T-cell (primary cell): ENCODE measurements around the gene AKAP13. TPM values are rescaled to one million over a fixed set of nuclear protein-coding genes. Genes with fewer than 3 reads are reported as not detected.

Source experiments
- ATAC-seq, 4 experiments: fragments of 200-7000 bp in 3 of 4; fragments of 150-1000 bp in 1 of 4; cut with Tn5 transposase; replicated peaks in 1 of 4; 1 replicate in 3 of 4; 2 replicates in 1 of 4; pipeline ENCODE4 v1.10.0; 2021; ENCODE audit warnings: moderate library complexity in 3 of 4, mild to moderate bottlenecking in 2 of 4, moderate number of reproducible peaks in 1 of 4
- CTCF ChIA-PET, 2 donors: fragments of 300-600 bp; sonication (Branson Sonifier 250); formaldehyde crosslinking; loops; one replicate each; lab custom pipeline; 2022; ENCODE audit warnings: antibody characterized with exemption in 2 of 2; lab: Charles Lee
- POLR2A ChIA-PET, 2 donors: fragments of 300-600 bp; sonication (Branson Sonifier 250); formaldehyde crosslinking; loops; one replicate each; lab custom pipeline; 2022; ENCODE audit warnings: antibody characterized with exemption in 2 of 2; lab: Charles Lee
- DNase-seq, 35 experiments: peaks; one replicate each; pipeline versions ENCODE4 v3.0.0 to v3.0.0-alpha.2; 2013 to 2023
- H3K27ac ChIP-seq: one replicate; pipeline ENCODE4 v1.5.1; 2013; ENCODE audit warnings: low read length
- H3K27me3 ChIP-seq, 2 experiments: replicated peaks in 1 of 2; 1 replicate in 1 of 2; 2 replicates in 1 of 2; pipeline versions ENCODE4 v1.6.1 to v1.7.0; 2013; ENCODE audit warnings: low read length in 1 of 2, mixed read lengths in 1 of 2; ENCODE audit not compliant: control insufficient read depth in 2 of 2, insufficient read depth in 2 of 2; ENCODE audit errors: extremely low read depth in 1 of 2
- H3K36me3 ChIP-seq, 2 donors: 1 replicate in 1 of 2; 2 replicates in 1 of 2; pipeline versions ENCODE4 v1.6.1 to v1.7.0; 2013; ENCODE audit warnings: low read length in 1 of 2; ENCODE audit not compliant: control insufficient read depth in 2 of 2, insufficient read depth in 1 of 2; ENCODE audit errors: extremely low read depth in 1 of 2
- H3K4me1 ChIP-seq, 2 experiments: 1 replicate in 1 of 2; 2 replicates in 1 of 2; pipeline versions ENCODE4 v1.6.1 to v1.7.0; 2013; ENCODE audit warnings: low read length in 2 of 2, mixed read lengths in 1 of 2; ENCODE audit not compliant: insufficient read depth in 2 of 2, control insufficient read depth in 1 of 2; ENCODE audit errors: extremely low read depth in 1 of 2
- H3K4me3 ChIP-seq, 2 donors: 1 replicate in 1 of 2; 2 replicates in 1 of 2; pipeline versions ENCODE4 v1.5.1 to v1.7.0; 2013; ENCODE audit warnings: mild to moderate bottlenecking in 2 of 2, low read length in 1 of 2, moderate library complexity in 1 of 2; ENCODE audit not compliant: control insufficient read depth in 1 of 2; ENCODE audit errors: extremely low read depth in 1 of 2
- H3K9me3 ChIP-seq: 2 replicates; pipeline ENCODE4 v1.7.0; 2013
- H3K27ac Mint-ChIP-seq, 2 donors: one replicate each; pipeline ENCODE4 v1.8.0; 2020 to 2021; ENCODE audit warnings: mild to moderate bottlenecking in 2 of 2, mixed read lengths in 2 of 2
- H3K27me3 Mint-ChIP-seq, 2 donors: one replicate each; pipeline ENCODE4 v1.8.0; 2021 to 2022; ENCODE audit warnings: mixed read lengths in 2 of 2
- H3K36me3 Mint-ChIP-seq: one replicate; pipeline ENCODE4 v1.8.0; 2021; ENCODE audit warnings: mixed read lengths
- H3K4me1 Mint-ChIP-seq, 3 donors: one replicate each; pipeline ENCODE4 v1.8.0; 2020 to 2022; ENCODE audit warnings: mixed read lengths in 3 of 3, mild to moderate bottlenecking in 1 of 3
- H3K4me3 Mint-ChIP-seq, 3 donors: one replicate each; pipeline ENCODE4 v1.8.0; 2020 to 2022; ENCODE audit warnings: mild to moderate bottlenecking in 3 of 3, mixed read lengths in 3 of 3, moderate library complexity in 3 of 3
- H3K9me3 Mint-ChIP-seq, 3 donors: one replicate each; pipeline ENCODE4 v1.8.0; 2020 to 2022; ENCODE audit warnings: mixed read lengths in 3 of 3
- WGBS: methylation state at CpG from one replicate; pipeline ENCODE4 v1.1.5; 2013; ENCODE audit warnings: missing lambda C conversion rate; ENCODE audit not compliant: insufficient coverage; 5-methylcytosine and 5-hydroxymethylcytosine counted together
- total RNA-seq, 35 experiments: library from RNA in 6 of 35; stranded (reverse) in 6 of 35; fragments of 120-200 nt in 1 of 35; gene quantifications; one replicate each; pipeline versions ENCODE4 v1.2.1 to v1.2.4 and lab custom pipeline; 2013 to 2026

The AKAP13 gene
- total RNA-seq, 5 donors from 2014 or later (not counting 1 experiment from before 2014, with no cell fraction given): 232 to 391 (median 281) TPM

DNA sequence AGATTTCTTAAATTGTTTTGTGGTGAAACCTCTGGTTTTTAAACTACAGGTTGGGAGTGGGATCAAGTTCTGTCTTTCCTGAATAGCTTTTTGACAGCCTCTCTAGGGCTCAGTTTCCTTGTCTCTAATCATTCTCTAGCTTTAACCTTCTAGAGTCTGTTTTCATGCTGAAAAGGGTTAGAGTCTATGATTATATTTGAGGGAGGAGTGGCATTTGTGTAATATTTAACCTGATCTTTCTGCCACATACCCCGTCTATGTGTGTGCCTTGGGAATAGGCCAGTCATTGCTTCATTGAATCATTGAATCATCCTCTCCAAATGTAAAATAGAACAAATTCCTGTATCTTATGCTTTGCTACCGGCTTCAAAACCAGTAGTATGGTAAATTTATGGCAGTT, 209.4 kb downstream of the AKAP13 start:
- DNase-seq: no peak
- Histone ChIP-seq H3K27ac (no peak overlapping the region), H3K27me3 (no peaks in the 10 kb centered on the region), H3K4me3 (no peak overlapping the region), H3K9me3 (no peaks in the 10 kb centered on the region), H3K36me3 (peaks cover 0 to 32% of the 10 kb centered on the region in 2 donors), H3K4me1 (peaks cover 0 to 1% of the 10 kb centered on the region in 2 experiments)
- no peak for ATAC-seq
- Mint-ChIP-seq H3K27me3 (no peaks in the 10 kb centered on the region), H3K27ac (no peak overlapping the region), H3K36me3 (peaks cover 41% of the 10 kb centered on the region), H3K9me3 (no peaks in the 10 kb centered on the region), H3K4me1 (peaks cover 24 to 57% (median 47%) of the 10 kb centered on the region in 3 donors), H3K4me3 (no peak overlapping the region)
- WGBS: no CpG with 5 or more reads among the region's 2 CpGs
- ChIA-PET POLR2A (interaction anchor here in 1 of 2 donors (0.7 kb wide), 1 partner anchor 267 kb away, joined by 4 read pairs; no protein-coding TSS in a partner anchor), CTCF (interaction anchor here in 1 of 2 donors (0.7 kb wide), 1 partner anchor 106 kb away, joined by 3 read pairs; no protein-coding TSS in a partner anchor)

- ChIA-PET POLR2A (interaction anchor here in 1 of 2 donors (0.5 kb wide), 1 partner anchor 14 kb away, joined by 3 read pairs; no protein-coding TSS in a partner anchor), CTCF (interaction anchor here in 1 of 2 donors (0.6 kb wide), 1 partner anchor 9 kb away, joined by 6 read pairs; no protein-coding TSS in a partner anchor)
- Mint-ChIP-seq H3K36me3 (peaks cover 41% of the 10 kb centered on the region), H3K4me1 (peaks cover 25 to 56% (median 49%) of the 10 kb centered on the region in 3 donors), H3K9me3 (no peaks in the 10 kb centered on the region), H3K27me3 (no peaks in the 10 kb centered on the region), H3K27ac (no peak overlapping the region), H3K4me3 (no peak overlapping the region)
- peaks cover 0 to under 1% of the 10 kb centered on the region in 2 experiments for H3K4me1 ChIP-seq
- peaks cover 3 to 23% of the 10 kb centered on the region in 2 donors for H3K36me3 ChIP-seq
- DNase-seq (no peak), ATAC-seq (no peak)
- no peak overlapping the region for H3K4me3 ChIP-seq
- whole genome bisulfite sequencing: 100% methylated on average over 1 of the region's 4 CpGs
- no peaks in the 10 kb centered on the region for H3K9me3 ChIP-seq
- H3K27me3 ChIP-seq: no peaks in the 10 kb centered on the region
- no peak overlapping the region for H3K27ac ChIP-seq
Measured at GRCh38 chr15:85591622-85592021, 211.2 kb downstream of the AKAP13 start.

DNA sequence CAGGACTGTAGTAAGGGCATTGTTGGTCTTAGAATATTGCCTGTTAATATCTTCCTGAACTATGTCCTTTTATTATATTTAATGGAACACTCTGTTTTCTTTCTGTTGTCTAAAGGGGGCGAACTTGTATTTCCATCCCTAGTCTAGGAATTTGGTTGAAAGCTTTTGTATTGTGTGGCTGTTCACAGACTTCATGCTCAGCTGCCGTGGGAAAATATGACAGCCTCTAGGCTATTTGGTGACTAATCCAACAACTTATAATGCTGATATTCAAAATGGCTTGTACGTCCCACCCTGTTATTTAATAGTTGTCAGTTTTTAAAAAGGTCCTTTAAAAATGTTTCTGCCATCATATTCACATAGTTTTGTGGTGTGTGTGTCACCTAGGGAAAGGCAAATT, 211.7 kb downstream of the AKAP13 start:
- Histone ChIP-seq H3K36me3 (peaks cover 3 to 19% of the 10 kb centered on the region in 2 donors), H3K27ac (no peak overlapping the region), H3K4me1 (peaks cover 2 to 5% of the 10 kb centered on the region in 2 experiments), H3K9me3 (no peaks in the 10 kb centered on the region), H3K4me3 (no peak overlapping the region), H3K27me3 (no peaks in the 10 kb centered on the region)
- ChIA-PET POLR2A (no interaction called here), CTCF (interaction anchor here in 1 of 2 donors (0.6 kb wide), 1 partner anchor 15 kb away, joined by 6 read pairs; no protein-coding TSS in a partner anchor)
- Mint-ChIP-seq H3K4me3 (no peak overlapping the region), H3K27ac (no peak overlapping the region), H3K4me1 (peaks cover 31 to 59% (median 52%) of the 10 kb centered on the region in 3 donors), H3K36me3 (peaks cover 38% of the 10 kb centered on the region), H3K9me3 (no peaks in the 10 kb centered on the region), H3K27me3 (no peaks in the 10 kb centered on the region)
- no CpG with 5 or more reads among the region's 3 CpGs for WGBS
- DNase-seq (no peak), ATAC-seq (no peak)

DNA sequence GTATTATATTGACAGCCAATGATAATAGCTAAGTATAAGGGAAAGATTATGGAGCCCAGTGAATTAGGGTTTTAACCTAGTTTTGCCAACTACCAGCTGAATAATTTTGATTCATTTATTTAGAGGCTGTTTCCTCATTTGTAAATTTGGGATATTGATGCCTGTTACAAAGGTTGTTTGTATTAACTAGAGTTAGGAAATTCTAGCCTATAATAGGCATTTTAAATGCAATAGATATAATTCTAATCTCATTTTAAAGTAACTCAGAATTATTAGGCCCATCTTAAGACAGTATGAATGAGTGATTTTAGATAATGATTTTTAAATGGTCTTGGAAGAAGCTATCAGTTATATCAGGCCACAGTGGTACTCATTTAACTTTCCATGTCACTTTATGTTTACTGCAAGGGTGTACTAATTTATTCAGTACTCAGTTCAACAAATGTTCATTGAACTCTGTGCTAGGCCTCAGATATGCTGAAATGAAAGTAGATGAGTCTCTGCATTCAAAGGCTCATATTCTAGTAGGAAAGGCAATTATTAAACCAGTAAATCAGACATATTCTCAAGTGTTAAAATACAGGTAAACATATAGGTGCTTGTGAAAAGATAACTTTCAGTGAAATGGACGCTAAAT, 213.5 kb downstream of the AKAP13 start:
- no peak overlapping the region for H3K4me3 ChIP-seq
- no peaks in the 10 kb centered on the region for H3K9me3 Mint-ChIP-seq
- H3K36me3 Mint-ChIP-seq: peaks cover 30% of the 10 kb centered on the region
- H3K27me3 Mint-ChIP-seq: no peaks in the 10 kb centered on the region
- H3K27ac ChIP-seq: no peak overlapping the region
- H3K27me3 ChIP-seq: no peaks in the 10 kb centered on the region
- H3K4me1 ChIP-seq: peaks cover 10 to 13% of the 10 kb centered on the region in 2 experiments
- no peaks in the 10 kb centered on the region for H3K9me3 ChIP-seq
- DNase-seq (no peak), ATAC-seq (no peak)
- peaks cover 35 to 59% (median 58%) of the 10 kb centered on the region in 3 donors for H3K4me1 Mint-ChIP-seq
- no CpG with 5 or more reads among the region's 1 CpG for WGBS
- ChIA-PET POLR2A (interaction anchor here in 1 of 2 donors (0.6 to 0.9 kb wide), 3 partner anchors 18 to 51 kb away, joined by 3 to 4 read pairs (median 3); no protein-coding TSS in a partner anchor), CTCF (no interaction called here)
- peaks cover 8 to 14% of the 10 kb centered on the region in 2 donors for H3K36me3 ChIP-seq
- H3K4me3 Mint-ChIP-seq: no peak overlapping the region
- H3K27ac Mint-ChIP-seq: peak overlapping the region; percentile 35 to 43

- ATAC-seq (no peak), DNase-seq (no peak)
- no peak overlapping the region for H3K4me3 Mint-ChIP-seq
- ChIA-PET POLR2A (no interaction called here), CTCF (no interaction called here)
- peaks cover 32% of the 10 kb centered on the region for H3K36me3 Mint-ChIP-seq
- Histone ChIP-seq H3K27ac (peak overlapping the region; percentile 11), H3K27me3 (no peaks in the 10 kb centered on the region), H3K4me1 (peaks cover 10 to 13% of the 10 kb centered on the region in 2 experiments), H3K9me3 (no peaks in the 10 kb centered on the region), H3K4me3 (no peak overlapping the region), H3K36me3 (peaks cover 8 to 14% of the 10 kb centered on the region in 2 donors)
- H3K4me1 Mint-ChIP-seq: peaks cover 47 to 64% (median 61%) of the 10 kb centered on the region in 3 donors
- WGBS: no CpG with 5 or more reads among the region's 4 CpGs
- H3K9me3 Mint-ChIP-seq: no peaks in the 10 kb centered on the region
- H3K27ac Mint-ChIP-seq: peak overlapping the region; percentile 47 to 81
- H3K27me3 Mint-ChIP-seq: no peaks in the 10 kb centered on the region
Measured at GRCh38 chr15:85595804-85596536, 215.6 kb downstream of the AKAP13 start.
